ENCODE data around the gene VIPR2.

GRCh38 chr7:159007364-159007995, 137.2 kb downstream of the VIPR2 start:
- TF ChIP-seq, protein P1, sequence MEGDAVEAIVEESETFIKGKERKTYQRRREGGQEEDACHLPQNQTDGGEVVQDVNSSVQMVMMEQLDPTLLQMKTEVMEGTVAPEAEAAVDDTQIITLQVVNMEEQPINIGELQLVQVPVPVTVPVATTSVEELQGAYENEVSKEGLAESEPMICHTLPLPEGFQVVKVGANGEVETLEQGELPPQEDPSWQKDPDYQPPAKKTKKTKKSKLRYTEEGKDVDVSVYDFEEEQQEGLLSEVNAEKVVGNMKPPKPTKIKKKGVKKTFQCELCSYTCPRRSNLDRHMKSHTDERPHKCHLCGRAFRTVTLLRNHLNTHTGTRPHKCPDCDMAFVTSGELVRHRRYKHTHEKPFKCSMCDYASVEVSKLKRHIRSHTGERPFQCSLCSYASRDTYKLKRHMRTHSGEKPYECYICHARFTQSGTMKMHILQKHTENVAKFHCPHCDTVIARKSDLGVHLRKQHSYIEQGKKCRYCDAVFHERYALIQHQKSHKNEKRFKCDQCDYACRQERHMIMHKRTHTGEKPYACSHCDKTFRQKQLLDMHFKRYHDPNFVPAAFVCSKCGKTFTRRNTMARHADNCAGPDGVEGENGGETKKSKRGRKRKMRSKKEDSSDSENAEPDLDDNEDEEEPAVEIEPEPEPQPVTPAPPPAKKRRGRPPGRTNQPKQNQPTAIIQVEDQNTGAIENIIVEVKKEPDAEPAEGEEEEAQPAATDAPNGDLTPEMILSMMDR (IDR thresholded peaks at IDR 0.05), result no peak
- TF ChIP-seq POLR2A (IDR thresholded peaks at IDR 0.05), result no peak
